GM12892 (cell line): Measurements from ENCODE around the gene TLE5.

Source experiments
- POLR2A ChIP-seq: IDR thresholded peaks from 2 replicates; pipeline ENCODE4 v1.6.1; 2011; ENCODE audit warnings: low read depth, low read length, control low read depth
- POLR2AphosphoS5 ChIP-seq: IDR thresholded peaks from 2 replicates; pipeline ENCODE4 v1.6.1; 2011; ENCODE audit warnings: low read depth, low read length, control low read depth

DNA sequence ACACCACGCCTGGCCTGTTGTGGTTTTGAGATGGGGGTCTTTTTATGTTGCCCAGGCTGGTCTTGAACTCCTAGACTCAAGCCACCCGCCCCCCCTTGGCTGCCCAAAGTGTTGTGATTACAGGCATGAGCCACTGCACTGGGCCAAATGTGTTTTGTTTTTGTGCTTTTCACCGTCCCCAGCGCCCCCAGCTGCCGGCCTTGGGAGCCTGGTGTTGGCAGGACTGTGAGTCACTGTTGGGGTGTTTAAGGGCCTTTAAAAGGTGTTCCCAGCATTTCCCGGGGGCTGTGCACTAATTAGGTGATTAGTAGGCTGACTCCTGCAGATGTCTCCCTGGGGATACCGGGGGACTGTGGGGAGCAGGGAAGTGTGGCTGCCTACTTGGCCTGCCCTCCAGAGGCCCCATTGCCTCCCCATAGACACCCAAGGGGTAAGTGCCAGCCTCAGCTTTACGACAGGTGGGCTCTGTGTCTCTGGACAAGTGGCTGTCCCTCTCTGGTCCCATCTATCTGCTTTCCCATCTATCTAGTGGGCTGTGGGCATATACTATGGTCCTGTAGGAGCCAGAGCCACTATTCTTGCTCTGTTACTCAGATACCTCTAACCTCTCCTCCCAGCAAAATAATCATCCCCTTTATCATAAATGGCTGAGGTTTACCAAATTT is 11.8 kb upstream of the TLE5 start:
- no peak for TF ChIP-seq POLR2AphosphoS5
- TF ChIP-seq POLR2A, result no peak
